Fibroblast of lung (primary cell): ENCODE results near the gene SDK1.

Experiments
- CTCF ChIP-seq, 2 donors: IDR thresholded peaks in 1 of 2; conservative IDR thresholded peaks in 1 of 2; 1 replicate in 1 of 2; 2 replicates in 1 of 2; pipeline ENCODE4 v1.5.1; 2011 to 2012; ENCODE audit warnings: low read length in 2 of 2, control low read depth in 1 of 2, inconsistent platforms in 1 of 2, low read depth in 1 of 2, mild to moderate bottlenecking in 1 of 2
- EZH2 ChIP-seq: IDR thresholded peaks from 2 replicates; pipeline ENCODE4 v1.5.1; 2012; ENCODE audit warnings: low read length, control low read depth, mild to moderate bottlenecking; ENCODE audit errors: missing control alignments

DNA sequence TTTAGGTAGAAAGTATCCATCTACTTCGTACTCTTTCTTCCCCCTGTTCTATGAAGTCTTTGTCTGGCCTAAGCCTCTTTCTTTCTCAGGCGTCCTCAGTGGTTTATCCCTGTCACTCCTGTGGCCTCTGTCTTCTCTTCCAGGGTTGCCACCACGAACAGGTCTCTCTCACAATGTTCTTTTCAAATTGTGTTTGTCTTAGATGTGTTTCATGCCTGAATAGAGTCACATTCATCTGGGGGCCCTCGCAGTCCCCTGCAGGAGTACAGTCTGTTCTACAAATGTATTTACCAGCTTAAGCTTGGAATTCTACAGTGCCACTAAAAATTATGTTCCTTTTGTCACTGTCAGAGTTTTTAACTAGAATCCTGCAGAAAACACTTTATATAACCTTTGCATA, 700.7 kb downstream of the SDK1 start:
- TF ChIP-seq CTCF (conservative IDR thresholded peaks at IDR 0.05 in 1 of 2, IDR thresholded peaks at IDR 0.05 in 1 of 2; ENCODE audit: low read depth in 1 of 2, low read length in 2 of 2) (no peak), EZH2 (no peak)
